Measurements from ENCODE around the gene ZDHHC11B. TPM values are rescaled to one million over a fixed set of nuclear protein-coding genes. Genes with fewer than 3 reads are reported as not detected.
"Not testable (repeated sequence)": the region's sequence is repeated elsewhere in the genome, so short reads cannot be mapped to it uniquely, and the experiment has no call there.

Gene ZDHHC11B
- total and polyA plus RNA-seq, 5 donors: 6.6 to 49.2 (median 22.2) TPM

DNA sequence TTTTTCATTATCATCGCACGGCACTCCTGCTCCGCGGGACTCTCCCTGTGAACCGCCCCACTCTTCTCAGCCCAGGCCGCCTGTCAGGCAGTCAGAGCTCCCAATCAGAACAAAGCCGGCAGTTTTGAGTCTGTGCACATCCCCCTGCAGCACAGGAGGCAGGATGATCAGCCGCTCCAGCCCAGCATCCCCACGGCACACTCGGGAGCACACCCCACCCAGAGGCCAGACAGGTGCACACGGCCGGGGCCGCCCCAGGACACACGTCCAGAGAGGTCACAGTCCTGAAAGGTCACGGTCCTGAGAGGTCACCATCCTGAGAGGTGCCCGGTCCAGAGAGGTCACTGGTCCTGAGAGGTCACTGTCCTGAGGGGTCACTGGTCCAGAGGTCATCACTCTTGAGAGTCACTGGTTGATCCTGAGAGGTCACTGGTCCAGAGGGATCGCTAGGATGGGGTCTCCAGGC is 99.7 kb downstream of the ZDHHC11B start:
- ATAC-seq (no peak), DNase-seq (peak; percentile 1 to 45 (median 29))
- Histone ChIP-seq H3K4me1 (ENCODE audit: control insufficient read depth, insufficient read depth, low read length) (no peaks in the 10 kb centered on the region), H3K27ac (ENCODE audit: low read length) (no peak overlapping the region), H3K4me3 (ENCODE audit: low read length) (no peak overlapping the region), H3K27me3 (ENCODE audit: control insufficient read depth, insufficient read depth) (no peaks in the 10 kb centered on the region), H3K9me3 (ENCODE audit: control insufficient read depth, low read length) (no peaks in the 10 kb centered on the region)
- 87% methylated on average over 17 of the region's 17 CpGs for WGBS
- intact Hi-C loops (cut with DNase I): loop anchor here in 1 of 4 donors (5.0 kb wide), 1 partner anchor 93 kb away; no protein-coding TSS in a partner anchor

DNA sequence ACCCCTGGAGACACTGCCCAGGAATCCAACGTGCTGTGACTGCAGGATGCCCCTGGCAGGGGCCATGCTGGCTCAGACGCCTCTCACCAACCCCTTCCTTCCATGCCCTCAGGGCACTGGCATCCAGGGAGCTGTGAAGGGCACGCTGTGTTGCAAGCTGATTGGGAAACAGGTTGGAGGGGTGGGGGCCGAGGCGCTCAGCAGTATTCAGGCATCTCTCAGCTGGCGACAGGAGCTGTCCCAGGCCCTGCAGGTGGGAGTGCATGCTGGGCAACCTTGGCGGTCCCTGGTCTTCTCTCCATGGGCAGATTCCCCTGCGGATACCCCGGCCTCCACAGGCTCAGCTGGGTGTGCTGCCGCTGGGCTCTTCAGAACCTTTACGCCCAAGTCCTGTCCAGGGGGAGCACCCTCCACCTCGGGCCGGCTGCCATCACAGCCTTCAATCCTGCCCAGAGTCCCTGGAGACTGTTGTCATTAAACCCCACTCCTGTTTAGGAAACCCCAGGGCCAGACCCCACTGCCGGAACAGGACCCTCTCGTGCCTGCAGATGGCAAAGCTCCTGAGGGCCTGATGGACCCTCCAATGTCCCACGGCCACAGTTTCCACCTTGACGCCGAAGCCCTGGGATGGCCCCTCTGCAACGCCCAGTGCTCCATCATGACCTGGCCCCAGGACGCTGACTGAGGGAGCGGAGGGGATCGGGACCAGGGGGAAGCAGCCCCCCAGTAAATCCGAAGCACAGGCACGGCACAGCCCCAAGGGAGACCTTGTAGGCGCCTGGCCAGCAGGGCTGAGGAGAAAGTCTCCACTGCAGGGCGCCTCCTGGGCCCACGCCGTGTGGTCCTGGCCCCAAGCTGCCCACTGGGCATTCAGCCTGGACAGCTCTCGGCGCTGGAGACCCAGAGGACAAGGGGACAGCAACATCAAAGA is 100.7 kb downstream of the ZDHHC11B start:
- Histone ChIP-seq H3K9me3 (ENCODE audit: control insufficient read depth, low read length) (no peaks in the 10 kb centered on the region), H3K4me1 (ENCODE audit: control insufficient read depth, insufficient read depth, low read length) (no peaks in the 10 kb centered on the region), H3K4me3 (ENCODE audit: low read length) (no peak overlapping the region), H3K27ac (ENCODE audit: low read length) (no peak overlapping the region), H3K27me3 (ENCODE audit: control insufficient read depth, insufficient read depth) (no peaks in the 10 kb centered on the region)
- DNase-seq: peak; percentile 36 to 62 (median 50)
- intact Hi-C loops (cut with DNase I): no loop called here
- 82% methylated on average over 30 of the region's 30 CpGs for WGBS
- ATAC-seq: peak; percentile 8 to 32

DNA sequence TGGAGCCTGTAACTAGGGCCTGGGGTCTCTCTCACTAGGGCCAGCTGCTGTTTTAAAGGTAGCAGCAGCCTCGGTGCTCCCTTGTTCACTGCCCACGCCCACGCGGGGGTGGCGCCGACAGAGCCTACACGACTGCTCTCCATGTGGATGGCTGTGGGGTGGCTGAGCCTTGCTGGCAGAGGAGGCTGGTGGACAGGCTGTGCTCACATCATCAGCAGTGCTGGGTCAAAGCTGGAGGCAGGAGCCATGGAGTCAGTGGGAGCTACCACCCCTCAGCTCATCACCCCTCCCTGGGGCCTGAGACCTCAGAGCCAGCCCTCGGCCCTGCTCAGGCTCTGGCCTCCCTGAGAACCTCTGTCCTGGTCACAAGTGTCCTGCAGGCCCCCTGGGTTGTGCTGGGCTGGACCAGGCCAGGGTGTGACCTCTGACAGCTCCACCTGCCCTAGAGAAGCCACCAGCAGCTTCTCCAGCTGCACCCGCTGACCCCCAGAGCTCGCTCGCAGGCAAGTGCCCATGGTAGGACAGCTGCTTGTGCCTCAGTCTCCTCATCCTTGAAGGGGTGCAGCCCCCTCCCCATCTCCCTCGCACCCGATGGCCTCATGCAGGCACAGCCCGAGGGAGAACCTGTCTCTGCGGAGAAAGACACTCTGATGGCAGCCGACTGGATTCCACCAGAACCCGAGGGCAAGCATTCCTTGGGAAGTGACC is 101.7 kb downstream of the ZDHHC11B start:
- intact Hi-C loops (cut with DNase I); H3K4me3 ChIP-seq (ENCODE audit: low read length); H3K9me3 ChIP-seq (ENCODE audit: control insufficient read depth, low read length); H3K27ac ChIP-seq (ENCODE audit: low read length); H3K4me1 ChIP-seq (ENCODE audit: control insufficient read depth, insufficient read depth, low read length); H3K27me3 ChIP-seq (ENCODE audit: control insufficient read depth, insufficient read depth); ATAC-seq: not testable (repeated sequence)
- WGBS: 77% methylated on average over 17 of the region's 17 CpGs
- DNase-seq: peak; percentile 8 to 52 (median 36)

DNA sequence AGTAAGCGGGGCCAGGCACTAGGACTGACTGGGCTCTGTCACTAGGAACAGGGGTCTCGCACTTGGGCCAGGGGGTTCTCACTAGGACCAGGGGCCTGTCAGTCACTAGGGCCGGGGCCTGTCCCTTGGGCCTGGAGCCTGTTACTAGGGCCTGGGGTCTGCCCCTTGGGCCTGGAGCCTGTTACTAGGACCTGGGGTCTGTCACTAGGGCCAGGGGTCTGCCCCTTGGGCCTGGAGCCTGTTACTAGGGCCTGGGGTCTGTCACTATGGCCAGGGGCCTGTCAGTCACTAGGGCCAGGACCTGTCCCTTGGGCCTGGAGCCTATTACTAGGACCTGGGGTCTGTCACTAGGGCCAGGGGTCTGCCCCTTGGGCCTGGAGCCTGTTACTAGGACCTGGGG is 102.3 kb downstream of the ZDHHC11B start:
- H3K9me3 ChIP-seq (ENCODE audit: control insufficient read depth, low read length); ATAC-seq; H3K27me3 ChIP-seq (ENCODE audit: control insufficient read depth, insufficient read depth); intact Hi-C loops (cut with DNase I); H3K4me1 ChIP-seq (ENCODE audit: control insufficient read depth, insufficient read depth, low read length); H3K4me3 ChIP-seq (ENCODE audit: low read length); H3K27ac ChIP-seq (ENCODE audit: low read length): not testable (repeated sequence)
- peak in 1 of 3 donors; percentile 28 for DNase-seq
- 95% methylated on average over 3 of the region's 3 CpGs for WGBS

DNA sequence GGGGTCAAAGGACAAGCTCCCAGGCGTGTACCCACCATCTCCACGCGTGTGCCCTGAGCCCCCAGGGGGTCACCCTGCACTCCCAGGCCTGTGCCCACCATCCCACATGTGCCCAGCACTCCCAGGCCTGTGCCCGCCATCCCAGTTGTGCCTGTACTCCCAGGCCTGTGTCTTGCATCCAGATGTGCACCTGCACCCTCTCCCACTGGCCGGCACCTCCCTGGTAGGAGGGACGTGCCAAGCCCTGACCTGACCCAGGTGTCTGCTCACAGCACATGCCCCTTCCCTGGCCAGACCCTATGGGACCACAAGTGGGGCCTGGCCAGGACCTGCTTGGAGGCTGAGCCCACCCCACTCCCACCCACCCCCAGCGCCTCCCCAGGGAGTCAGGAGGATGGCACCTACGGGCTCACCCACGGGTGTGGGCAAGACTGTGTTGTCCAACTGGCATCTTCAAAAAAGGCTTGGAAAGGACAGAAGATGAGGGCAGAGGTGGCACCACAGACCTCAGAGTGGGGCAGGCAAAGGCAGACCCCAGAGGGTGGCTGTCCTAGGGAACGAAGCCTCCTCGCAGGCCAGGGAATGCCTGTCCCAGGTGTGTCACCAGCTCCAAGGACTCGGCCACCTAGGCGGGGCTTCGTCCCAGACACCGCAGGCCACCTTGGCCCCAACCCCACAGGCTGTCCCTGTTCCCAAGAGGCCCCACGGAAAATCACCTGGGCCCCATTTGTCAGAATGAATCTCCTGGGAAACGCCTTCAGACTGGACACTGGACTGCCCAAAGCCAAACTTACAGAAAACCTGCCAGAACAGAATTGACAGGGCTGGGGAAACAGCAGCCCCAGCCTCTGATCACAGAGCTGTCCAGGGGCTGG is 103.0 kb downstream of the ZDHHC11B start:
- H3K4me1 ChIP-seq (ENCODE audit: control insufficient read depth, insufficient read depth, low read length); H3K9me3 ChIP-seq (ENCODE audit: control insufficient read depth, low read length); intact Hi-C loops (cut with DNase I); H3K27me3 ChIP-seq (ENCODE audit: control insufficient read depth, insufficient read depth); H3K27ac ChIP-seq (ENCODE audit: low read length); ATAC-seq; H3K4me3 ChIP-seq (ENCODE audit: low read length): not testable (repeated sequence)
- 95% methylated on average over 17 of the region's 17 CpGs for WGBS
- DNase-seq: peak; percentile 6 to 56 (median 45)

DNA sequence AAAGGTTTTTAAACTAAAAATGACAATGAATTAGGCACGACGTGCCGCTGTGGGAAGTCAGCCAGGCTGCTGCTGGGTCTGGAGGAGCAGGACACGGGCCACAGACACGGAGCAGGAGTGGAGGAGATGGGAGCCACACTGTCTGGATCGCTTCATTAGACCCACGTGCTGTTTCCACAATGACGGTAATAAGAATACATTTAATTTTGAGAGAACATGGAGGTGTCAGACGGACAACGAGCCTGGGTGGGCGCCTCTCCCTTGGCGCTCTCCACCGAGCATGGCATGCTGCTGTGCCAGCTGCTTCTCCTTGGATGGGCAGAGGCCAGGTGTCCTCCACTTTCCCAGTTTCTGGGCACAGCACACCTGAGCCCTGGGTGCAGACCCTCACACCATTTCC is 103.7 kb downstream of the ZDHHC11B start:
- peak in 1 of 3 donors; percentile 6 for DNase-seq
- intact Hi-C loops (cut with DNase I); ATAC-seq; H3K27ac ChIP-seq (ENCODE audit: low read length); H3K4me3 ChIP-seq (ENCODE audit: low read length); H3K4me1 ChIP-seq (ENCODE audit: control insufficient read depth, insufficient read depth, low read length); H3K27me3 ChIP-seq (ENCODE audit: control insufficient read depth, insufficient read depth); H3K9me3 ChIP-seq (ENCODE audit: control insufficient read depth, low read length): not testable (repeated sequence)
- WGBS: 79% methylated on average over 13 of the region's 13 CpGs

DNA sequence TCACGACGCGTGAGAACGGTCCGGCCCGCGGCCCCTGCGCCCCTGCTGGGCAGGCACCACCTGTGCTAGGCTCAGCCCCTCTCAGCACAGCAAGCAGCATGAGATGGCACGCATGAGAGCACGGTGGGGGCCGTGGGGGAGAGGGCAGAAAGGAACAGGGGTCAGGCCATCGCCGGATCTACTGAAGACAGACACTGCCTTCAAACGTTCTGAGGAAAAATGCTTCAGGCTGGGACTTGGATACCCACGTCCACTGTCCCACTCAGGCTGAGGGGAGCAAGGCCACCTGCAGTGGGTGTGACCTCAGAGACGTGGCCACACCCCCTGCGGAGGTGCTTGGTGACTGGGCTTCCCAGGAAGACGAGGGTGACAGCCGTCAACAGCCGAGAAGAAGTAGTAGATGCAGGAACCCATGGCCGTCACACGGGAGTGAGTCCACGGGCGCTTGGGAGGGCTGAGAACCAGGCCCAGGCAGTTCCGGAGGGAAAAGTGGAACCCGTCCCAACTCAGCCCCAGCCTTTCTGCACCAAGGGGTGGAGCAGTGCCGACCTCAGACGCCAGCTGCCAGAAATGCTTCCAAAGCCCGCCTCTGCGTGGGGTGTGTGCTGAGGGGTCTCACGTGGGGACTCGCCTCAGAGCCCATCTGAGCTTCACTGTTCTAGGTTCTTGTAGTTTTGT is 104.3 kb downstream of the ZDHHC11B start:
- H3K4me3 ChIP-seq (ENCODE audit: low read length); H3K9me3 ChIP-seq (ENCODE audit: control insufficient read depth, low read length); H3K27me3 ChIP-seq (ENCODE audit: control insufficient read depth, insufficient read depth); intact Hi-C loops (cut with DNase I); H3K27ac ChIP-seq (ENCODE audit: low read length); H3K4me1 ChIP-seq (ENCODE audit: control insufficient read depth, insufficient read depth, low read length): not testable (repeated sequence)
- peak in 1 of 3 donors; percentile 4 for DNase-seq
- ATAC-seq: peak in 1 of 2 donors; percentile 5
- WGBS: 76% methylated on average over 12 of the region's 32 CpGs

DNA sequence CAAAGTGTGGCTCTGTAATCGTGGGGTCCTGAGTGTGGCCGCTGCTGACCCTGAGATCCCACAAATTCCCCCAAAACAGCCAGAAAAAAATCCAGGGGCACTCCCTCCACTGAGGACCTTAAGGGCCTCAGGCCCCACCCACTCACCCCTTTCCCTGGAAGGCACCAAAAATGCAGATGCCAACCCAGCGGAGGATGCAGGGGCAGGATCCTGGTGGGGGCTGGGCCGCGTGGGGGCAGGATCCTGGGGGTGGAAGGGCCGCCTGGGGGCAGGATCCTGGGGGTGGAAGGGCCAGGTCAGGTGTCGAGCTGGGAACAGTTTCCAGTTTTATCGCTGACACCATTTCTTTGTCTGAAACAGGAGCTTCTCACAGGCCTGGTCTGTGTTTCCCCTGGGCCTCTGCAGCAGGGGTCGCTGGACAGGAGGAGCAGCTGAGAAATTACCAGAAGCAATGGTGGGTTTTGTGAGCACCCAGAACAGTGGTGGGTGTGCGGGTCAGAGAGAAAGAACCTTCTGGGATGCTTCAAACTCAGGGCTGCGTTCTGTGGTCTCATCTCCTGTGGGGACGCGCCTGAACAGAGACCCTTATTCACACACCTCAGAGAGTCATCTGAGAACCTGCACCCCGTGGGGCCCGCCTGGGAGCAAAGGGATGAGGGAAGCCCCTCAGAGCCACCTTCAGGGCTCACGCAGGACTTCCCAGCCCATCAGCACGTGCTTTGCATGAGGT is 105.2 kb downstream of the ZDHHC11B start:
- WGBS: 84% methylated on average over 16 of the region's 17 CpGs
- intact Hi-C loops (cut with DNase I); H3K9me3 ChIP-seq (ENCODE audit: control insufficient read depth, low read length); H3K4me3 ChIP-seq (ENCODE audit: low read length); H3K27me3 ChIP-seq (ENCODE audit: control insufficient read depth, insufficient read depth); H3K27ac ChIP-seq (ENCODE audit: low read length); ATAC-seq; H3K4me1 ChIP-seq (ENCODE audit: control insufficient read depth, insufficient read depth, low read length): not testable (repeated sequence)
- peak in 2 of 3 donors; percentile 4 to 39 for DNase-seq

DNA sequence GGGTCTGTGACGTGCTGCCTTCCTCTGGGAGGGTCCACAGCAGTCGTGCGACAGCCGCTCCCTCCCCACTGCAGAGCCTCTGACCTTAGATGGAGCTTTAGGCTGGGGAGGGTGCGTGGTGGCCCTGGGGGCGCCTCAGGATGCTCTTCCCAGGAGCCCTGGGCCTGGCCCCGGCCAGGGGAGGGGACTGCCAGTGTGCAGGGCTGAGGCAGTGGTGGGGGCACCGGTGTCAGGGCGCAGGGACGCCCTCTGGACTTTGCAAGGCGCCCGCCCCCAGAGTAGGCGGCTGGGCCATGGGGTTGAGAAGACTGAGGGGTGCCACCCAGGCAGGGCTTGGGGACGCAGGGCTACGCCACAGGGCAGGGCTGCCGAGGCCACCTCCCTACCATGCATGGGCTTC is 106.0 kb downstream of the ZDHHC11B start:
- H3K27ac ChIP-seq (ENCODE audit: low read length); H3K27me3 ChIP-seq (ENCODE audit: control insufficient read depth, insufficient read depth); H3K4me3 ChIP-seq (ENCODE audit: low read length); H3K4me1 ChIP-seq (ENCODE audit: control insufficient read depth, insufficient read depth, low read length); H3K9me3 ChIP-seq (ENCODE audit: control insufficient read depth, low read length); intact Hi-C loops (cut with DNase I); ATAC-seq: not testable (repeated sequence)
- peak in 2 of 3 donors; percentile 8 to 37 for DNase-seq
- WGBS: 89% methylated on average over 16 of the region's 16 CpGs

Data from right cardiac atrium (tissue), 5 donors.